GM18498 (cell line): Measurements from ENCODE around the gene USH2A.

Experiments
- ATAC-seq: cut with Tn5 transposase; IDR thresholded peaks from one replicate; pipeline ENCODE4 v1.9.1; 2021; ENCODE audit warnings: mild to moderate bottlenecking, moderate library complexity; ENCODE audit not compliant: unreplicated experiment

USH2A gene

GRCh38 chr1:215667761-215668160, 755.5 kb downstream of the USH2A start:
- ATAC-seq: no peak

DNA sequence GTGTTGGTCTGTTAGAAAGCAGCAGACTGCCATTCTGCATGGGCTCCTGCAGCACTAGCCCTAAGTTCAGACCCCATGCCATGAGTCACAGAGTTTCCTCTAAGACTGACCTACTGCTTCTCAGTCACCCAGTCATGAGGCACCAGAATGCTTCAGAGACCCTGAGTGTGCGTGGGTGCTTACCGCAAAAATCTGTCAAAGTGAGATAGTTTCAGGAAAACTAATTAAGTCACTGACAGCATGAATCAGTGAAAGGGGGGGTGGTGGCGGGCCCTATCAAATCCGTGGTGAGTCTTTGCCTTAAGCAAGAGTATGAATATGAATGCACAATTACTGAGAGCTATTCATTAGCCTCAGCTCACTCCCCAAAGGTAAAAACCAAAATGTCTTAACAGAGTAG, 758.0 kb downstream of the USH2A start:
- ATAC-seq: no peak

- ATAC-seq: no peak
Measured at GRCh38 chr1:215661033-215661432, 762.2 kb downstream of the USH2A start.

- ATAC-seq: no peak
Measured at GRCh38 chr1:215660259-215660658, 763.0 kb downstream of the USH2A start.

DNA sequence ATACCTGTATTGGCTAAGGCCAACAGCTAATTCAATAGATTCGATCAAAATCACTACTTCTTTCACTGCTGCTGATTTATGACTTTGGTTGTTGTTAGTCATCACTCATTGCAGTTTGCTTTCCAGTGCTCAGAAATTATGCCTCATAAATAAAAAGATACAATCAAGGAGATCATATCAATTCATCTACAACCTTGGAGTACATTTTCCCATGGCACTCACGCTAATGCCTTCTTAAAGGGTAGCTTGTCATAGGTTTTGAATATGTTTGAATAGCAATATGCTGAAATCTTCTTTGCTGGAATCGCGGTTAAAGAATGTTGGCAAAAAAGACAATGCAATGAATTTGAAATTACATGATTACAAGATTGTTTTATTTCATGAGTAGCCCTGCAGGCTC, 766.2 kb downstream of the USH2A start:
- ATAC-seq: no peak

GRCh38 chr1:215652371-215652770, 770.9 kb downstream of the USH2A start:
- ATAC-seq: no peak

DNA sequence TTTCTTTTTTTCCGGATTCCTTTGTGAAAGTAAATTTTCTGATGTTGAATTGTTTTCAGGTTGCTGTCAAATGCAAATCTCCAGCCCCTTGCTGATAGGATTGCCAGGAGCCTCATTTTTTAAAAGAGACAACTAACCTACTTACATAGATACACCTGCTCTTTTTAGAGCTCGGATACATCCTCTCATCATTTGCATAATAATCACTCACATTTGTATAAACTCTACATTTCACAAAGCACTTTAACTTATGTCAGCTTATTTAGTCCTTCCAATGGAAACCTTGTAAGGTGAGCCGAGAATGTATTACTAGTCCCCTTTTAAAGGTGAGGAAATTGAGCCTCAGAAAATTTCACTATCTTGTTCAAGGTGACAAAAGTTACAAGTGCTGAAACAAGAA, 771.4 kb downstream of the USH2A start:
- no peak for ATAC-seq

- no peak for ATAC-seq
Measured at GRCh38 chr1:215650446-215651149, 772.6 kb downstream of the USH2A start.

- no peak for ATAC-seq
Measured at GRCh38 chr1:215648957-215649356, 774.3 kb downstream of the USH2A start.

DNA sequence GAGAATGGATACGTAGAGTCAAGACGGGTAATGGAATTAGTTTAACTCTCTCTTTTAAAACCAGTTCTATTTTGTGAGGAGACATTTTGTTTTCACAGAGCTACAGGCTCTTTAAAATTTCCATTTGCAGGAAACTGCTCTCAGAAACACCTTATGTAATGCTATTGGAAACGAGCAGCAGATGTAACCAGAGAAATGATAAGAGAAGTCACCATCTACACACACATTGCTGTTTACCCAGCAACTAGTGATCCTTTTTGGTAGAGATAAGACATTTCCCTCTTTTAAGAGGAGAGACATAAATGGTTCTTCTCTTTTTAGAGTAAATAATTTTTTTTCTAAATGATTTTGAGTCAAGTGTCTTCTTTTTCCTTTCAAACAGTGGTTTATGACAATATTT, 775.5 kb downstream of the USH2A start:
- ATAC-seq: no peak

GRCh38 chr1:215645861-215646260, 777.4 kb downstream of the USH2A start:
- ATAC-seq: no peak

- no peak for ATAC-seq
Measured at GRCh38 chr1:215645182-215645581, 778.1 kb downstream of the USH2A start.

DNA sequence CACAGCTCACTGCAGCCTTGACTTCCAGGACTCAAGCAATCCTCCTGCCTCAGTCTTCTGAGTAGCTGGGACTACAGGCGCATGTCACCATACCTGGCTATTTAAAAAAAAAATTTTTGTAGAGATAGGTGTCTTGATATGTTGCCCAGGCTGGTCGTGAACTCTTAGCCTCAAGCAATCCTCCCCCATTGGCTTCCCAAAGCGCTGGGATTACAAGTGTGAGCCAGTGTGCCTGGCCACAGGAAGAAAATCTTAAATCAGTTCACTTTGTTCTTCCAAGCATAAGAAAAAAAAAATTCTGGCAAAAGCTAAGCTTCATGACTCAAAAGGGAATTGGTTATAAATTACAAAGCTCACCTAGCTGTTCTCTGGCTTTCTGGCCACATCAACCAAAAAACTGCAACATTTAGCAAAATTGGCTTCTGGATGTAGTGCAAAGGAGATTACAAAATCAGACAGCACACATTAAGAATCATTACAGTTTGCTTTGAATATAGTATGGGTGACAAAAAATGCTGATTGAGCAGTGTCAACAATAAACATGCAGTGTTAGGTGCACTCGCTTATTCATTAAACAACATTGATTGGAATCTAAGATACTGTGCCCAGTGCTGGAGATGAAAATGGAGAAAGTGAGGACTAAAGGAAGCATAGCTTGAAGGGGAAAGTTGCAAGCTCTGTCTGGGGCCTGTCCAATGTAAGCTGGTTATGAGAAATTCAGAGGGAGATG, 779.5 kb downstream of the USH2A start:
- ATAC-seq: no peak

GRCh38 chr1:215640429-215641148, 782.7 kb downstream of the USH2A start:
- no peak for ATAC-seq

GRCh38 chr1:215637041-215637573, 786.1 kb downstream of the USH2A start:
- no peak for ATAC-seq

GRCh38 chr1:215636258-215636965, 786.8 kb downstream of the USH2A start:
- no peak for ATAC-seq

DNA sequence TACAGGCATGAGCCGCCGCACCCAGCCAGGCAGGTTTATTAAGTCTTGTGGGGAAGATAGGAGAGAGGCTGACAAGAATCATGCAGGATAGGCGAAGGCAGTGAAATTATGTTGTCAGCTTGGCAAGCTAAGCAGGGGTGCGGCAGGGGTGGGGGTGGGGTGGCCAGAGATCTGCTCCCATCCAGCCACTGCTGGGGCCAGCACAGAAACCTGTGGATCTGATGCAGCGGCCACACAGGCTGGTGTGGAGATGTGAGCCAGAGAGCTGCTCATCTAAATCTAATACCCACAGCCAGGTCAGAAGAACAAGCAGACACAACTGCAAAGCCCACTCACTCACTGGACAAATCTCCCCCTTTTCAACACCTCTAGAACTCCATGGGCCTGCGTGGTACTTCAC, 787.4 kb downstream of the USH2A start:
- no peak for ATAC-seq

DNA sequence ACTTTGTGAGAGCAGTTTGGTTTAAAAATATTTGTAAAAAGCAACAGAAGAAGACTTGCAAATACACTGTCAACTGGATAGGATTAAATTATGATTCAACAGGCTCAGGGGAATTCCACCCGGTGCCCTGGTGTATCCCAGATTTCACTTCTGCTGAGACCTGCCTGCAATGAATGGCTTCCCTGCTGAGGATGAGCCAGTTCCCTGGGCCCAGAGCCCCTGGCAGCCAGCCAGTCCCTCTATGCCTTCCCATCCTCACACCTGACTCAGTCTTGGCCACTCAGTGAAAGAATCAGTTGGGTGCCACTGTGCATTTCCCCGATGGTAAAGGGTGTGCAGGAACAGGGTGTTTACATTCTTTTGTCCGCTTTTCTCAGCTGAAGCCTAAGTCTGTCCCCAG, 791.8 kb downstream of the USH2A start:
- ATAC-seq: no peak

- ATAC-seq: no peak
Measured at GRCh38 chr1:215631040-215631439, 792.2 kb downstream of the USH2A start.

- no peak for ATAC-seq
Measured at GRCh38 chr1:215625949-215626348, 797.3 kb downstream of the USH2A start.

DNA sequence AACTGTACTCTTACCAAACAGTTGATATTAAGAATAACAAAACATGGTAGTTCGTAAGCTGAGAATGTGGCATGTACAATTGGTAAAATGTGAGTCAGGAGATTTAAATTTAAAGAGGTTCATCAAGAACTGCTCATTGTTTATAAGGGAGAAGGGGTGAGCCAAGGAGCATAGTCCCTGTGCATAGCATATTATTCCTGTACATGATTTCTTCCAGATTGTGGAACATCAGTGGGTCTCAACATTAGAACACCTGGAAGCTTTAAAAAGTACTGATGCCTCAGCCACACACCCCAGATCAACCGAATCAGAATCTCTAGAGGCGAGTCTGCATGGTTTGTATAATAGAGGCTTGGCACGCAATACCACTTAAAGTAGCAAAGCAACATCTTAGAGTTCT, 800.1 kb downstream of the USH2A start:
- no peak for ATAC-seq
